ENCODE measurements around the gene NKX1-1. TPM values are rescaled to one million over a fixed set of nuclear protein-coding genes. Genes with fewer than 3 reads are reported as not detected.

Gene NKX1-1
- total and polyA plus RNA-seq, 3 donors from 2014 or later: 0.47 to 1.5 (median 0.70) TPM

- H3K9me3 ChIP-seq: no peaks in the 10 kb centered on the region
- H3K27me3 ChIP-seq: no peaks in the 10 kb centered on the region
- intact Hi-C loops (cut with DNase I; ENCODE audit: low total_unique reads): no loop called here
- DNase-seq: no peak
- H3K27ac ChIP-seq: no peak overlapping the region
- TF ChIP-seq POLR2A (IDR thresholded peaks at IDR 0.05) (no peak), CTCF (IDR thresholded peaks at IDR 0.05) (no peak)
- H3K4me1 ChIP-seq: no peaks in the 10 kb centered on the region
- 79 to 83% methylated on average over 5 of the region's 5 CpGs for WGBS, 2 donors
- no peaks in the 10 kb centered on the region for H3K36me3 ChIP-seq (ENCODE audit: low read depth, missing control alignments)
- no peak overlapping the region for H3K4me3 ChIP-seq
Observed at GRCh38 chr4:1427010-1427409, 20.8 kb upstream of the NKX1-1 start.

GRCh38 chr4:1421657-1422056 lies 15.4 kb upstream of the NKX1-1 start:
- Histone ChIP-seq H3K36me3 (ENCODE audit: low read depth, missing control alignments) (no peaks in the 10 kb centered on the region), H3K4me1 (no peaks in the 10 kb centered on the region), H3K27ac (no peak overlapping the region), H3K4me3 (no peak overlapping the region), H3K27me3 (no peaks in the 10 kb centered on the region), H3K9me3 (no peaks in the 10 kb centered on the region)
- no peak for DNase-seq
- TF ChIP-seq CTCF (IDR thresholded peaks at IDR 0.05) (no peak), POLR2A (IDR thresholded peaks at IDR 0.05) (no peak)
- intact Hi-C loops (cut with DNase I; ENCODE audit: low total_unique reads): no loop called here
- 34 to 65% methylated on average over 2 of the region's 2 CpGs for WGBS, 2 donors

- H3K27me3 ChIP-seq: no peaks in the 10 kb centered on the region
Observed at GRCh38 chr4:1419708-1420107, 13.5 kb upstream of the NKX1-1 start.

GRCh38 chr4:1418494-1419285 lies 12.4 kb upstream of the NKX1-1 start:
- no peak for TF ChIP-seq POLR2A (IDR thresholded peaks at IDR 0.05)
- TF ChIP-seq CTCF (IDR thresholded peaks at IDR 0.05): no peak
- intact Hi-C loops (cut with DNase I; ENCODE audit: low total_unique reads): no loop called here
- 66 to 77% methylated on average over 16 to 17 of the region's 17 CpGs for WGBS, 2 donors
- no peaks in the 10 kb centered on the region for H3K36me3 ChIP-seq (ENCODE audit: low read depth, missing control alignments)
- H3K9me3 ChIP-seq: no peaks in the 10 kb centered on the region
- no peak overlapping the region for H3K27ac ChIP-seq
- H3K4me3 ChIP-seq: no peak overlapping the region
- no peaks in the 10 kb centered on the region for H3K27me3 ChIP-seq
- no peaks in the 10 kb centered on the region for H3K4me1 ChIP-seq
- peak; percentile 12 for DNase-seq

More at GRCh38 chr4:1419708-1420107, 13.5 kb upstream of the NKX1-1 start:
- DNase-seq: peak; percentile 6
- TF ChIP-seq CTCF (IDR thresholded peaks at IDR 0.05): no peak
- no peak overlapping the region for H3K27ac ChIP-seq
- no peaks in the 10 kb centered on the region for H3K36me3 ChIP-seq (ENCODE audit: low read depth, missing control alignments)
- intact Hi-C loops (cut with DNase I; ENCODE audit: low total_unique reads): no loop called here
- no peaks in the 10 kb centered on the region for H3K9me3 ChIP-seq
- no peak overlapping the region for H3K4me3 ChIP-seq
- no peaks in the 10 kb centered on the region for H3K4me1 ChIP-seq
- 90 to 94% methylated on average over 13 of the region's 13 CpGs for WGBS, 2 donors

All from testis (tissue), 3 donors.